GM23338 (cell line): Measurements from ENCODE around the gene NF1. TPM values are rescaled to one million over a fixed set of nuclear protein-coding genes. Genes with fewer than 3 reads are reported as not detected.

Experiments
- ATAC-seq: fragments of 200-7000 bp; cut with Tn5 transposase; 3 replicates; pipeline ENCODE4 v1.9.1; 2020
- DNase-seq: peaks from one replicate; pipeline ENCODE4 v3.0.0-alpha.2; 2015; ENCODE audit warnings: low spot score
- H2AFZ ChIP-seq: fragments of 200-600 bp; sonication (generic); 2 replicates; pipeline ENCODE4 v1.8.0; 2016; ENCODE audit warnings: antibody characterized with exemption, mild to moderate bottlenecking, moderate library complexity
- H3F3A ChIP-seq: fragments of 200-600 bp; sonication (generic); replicated peaks from 2 replicates; pipeline ENCODE4 v1.8.0; 2017; ENCODE audit warnings: antibody characterized with exemption, mixed run types, low read depth
- H3K27ac ChIP-seq: fragments of 200-600 bp; sonication (generic); 2 replicates; pipeline ENCODE4 v1.6.1; 2016; ENCODE audit warnings: low read depth
- H3K27me3 ChIP-seq: fragments of 200-600 bp; sonication (generic); 2 replicates; pipeline ENCODE4 v1.8.0; 2016; ENCODE audit warnings: mild to moderate bottlenecking, mixed run types, moderate library complexity; ENCODE audit not compliant: insufficient read depth
- H3K36me3 ChIP-seq: fragments of 200-600 bp; sonication (generic); 2 replicates; pipeline ENCODE4 v1.8.0; 2016; ENCODE audit warnings: mild to moderate bottlenecking; ENCODE audit not compliant: insufficient read depth
- H3K4me1 ChIP-seq: fragments of 200-600 bp; sonication (generic); 2 replicates; pipeline ENCODE4 v1.8.0; 2016; ENCODE audit warnings: mild to moderate bottlenecking, moderate library complexity; ENCODE audit not compliant: insufficient read depth
- H3K4me2 ChIP-seq: fragments of 200-600 bp; sonication (generic); 2 replicates; pipeline ENCODE4 v1.7.1; 2017; ENCODE audit warnings: mixed run types
- H3K4me3 ChIP-seq: fragments of 200-600 bp; sonication (generic); 2 replicates; pipeline ENCODE4 v1.6.1; 2016; ENCODE audit warnings: mixed run types
- H3K79me2 ChIP-seq: fragments of 200-600 bp; sonication (generic); replicated peaks from 2 replicates; pipeline ENCODE4 v1.8.0; 2017; ENCODE audit warnings: mild to moderate bottlenecking; ENCODE audit not compliant: insufficient read depth
- H3K9me2 ChIP-seq: fragments of 200-600 bp; sonication (generic); 2 replicates; pipeline ENCODE4 v1.8.0; 2017; ENCODE audit not compliant: insufficient read depth
- H4K20me1 ChIP-seq: fragments of 200-600 bp; sonication (generic); replicated peaks from 2 replicates; pipeline ENCODE4 v1.8.0; 2017; ENCODE audit warnings: mild to moderate bottlenecking; ENCODE audit not compliant: insufficient read depth
- H3K27ac Mint-ChIP-seq: 2 replicates; pipeline ENCODE4 v1.8.0; 2020; ENCODE audit warnings: inconsistent platforms, mild to moderate bottlenecking, moderate library complexity, mixed read lengths
- H3K27me3 Mint-ChIP-seq: 3 replicates; pipeline ENCODE4 v1.8.0; 2022; ENCODE audit warnings: low read depth, mild to moderate bottlenecking, moderate library complexity, mixed read lengths, inconsistent platforms; ENCODE audit not compliant: insufficient read depth, poor library complexity
- H3K36me3 Mint-ChIP-seq: 3 replicates; pipeline ENCODE4 v1.8.0; 2021; ENCODE audit warnings: low read depth, mild to moderate bottlenecking, inconsistent platforms, moderate library complexity, mixed read lengths
- H3K4me1 Mint-ChIP-seq: 3 replicates; pipeline ENCODE4 v1.8.0; 2020; ENCODE audit warnings: mild to moderate bottlenecking, inconsistent platforms, mixed read lengths
- H3K4me3 Mint-ChIP-seq: 3 replicates; pipeline ENCODE4 v1.8.0; 2021; ENCODE audit warnings: moderate library complexity, mild to moderate bottlenecking, inconsistent platforms, mixed read lengths
- H3K9me3 Mint-ChIP-seq: 3 replicates; pipeline ENCODE4 v1.8.0; 2020; ENCODE audit warnings: moderate library complexity, mild to moderate bottlenecking, inconsistent platforms, mixed read lengths
- CREB1 ChIP-seq: fragments of 250-450 bp; sonication (Bioruptor Pico); IDR thresholded peaks from 2 replicates; pipeline ENCODE4 v1.5.0; 2020; ENCODE audit warnings: low read depth, mild to moderate bottlenecking, moderate library complexity
- CTCF ChIP-seq, 2 experiments: fragments of 200-600 bp in 1 of 2; sonication (generic) in 1 of 2; conservative IDR thresholded peaks; 2 replicates each; pipeline versions ENCODE4 v1.5.1 to v1.6.1; 2016 to 2017; ENCODE audit warnings: antibody characterized with exemption in 2 of 2, low read depth in 2 of 2, mild to moderate bottlenecking in 2 of 2, moderate library complexity in 1 of 2
- ETS1 ChIP-seq: IDR thresholded peaks from 2 replicates; pipeline ENCODE4 v1.6.1; 2016; ENCODE audit warnings: antibody characterized with exemption
- EZH2 ChIP-seq: fragments of 200-600 bp; sonication (generic); IDR thresholded peaks from one replicate; pipeline ENCODE4 v1.8.0; 2017; ENCODE audit warnings: antibody characterized with exemption, mild to moderate bottlenecking, low read depth; ENCODE audit not compliant: unreplicated experiment
- EZH2phosphoT487 ChIP-seq: fragments of 200-600 bp; sonication (generic); IDR thresholded peaks from one replicate; pipeline ENCODE4 v1.8.1; 2018; ENCODE audit warnings: antibody characterized with exemption; ENCODE audit not compliant: unreplicated experiment
- JUNB ChIP-seq: IDR thresholded peaks from one replicate; pipeline ENCODE4 v1.6.1; 2016; ENCODE audit warnings: antibody characterized with exemption; ENCODE audit not compliant: unreplicated experiment
- NANOG ChIP-seq: IDR thresholded peaks from 2 replicates; pipeline ENCODE4 v1.6.1; 2016; ENCODE audit warnings: antibody characterized with exemption, borderline replicate concordance
- POLR2AphosphoS5 ChIP-seq: IDR thresholded peaks from 2 replicates; pipeline ENCODE4 v1.6.1; 2016; ENCODE audit warnings: antibody characterized with exemption, low read depth
- REST ChIP-seq: IDR thresholded peaks from one replicate; pipeline ENCODE4 v1.6.1; 2018; ENCODE audit warnings: antibody characterized with exemption; ENCODE audit not compliant: unreplicated experiment
- STAT1 ChIP-seq: IDR thresholded peaks from one replicate; pipeline ENCODE4 v1.6.1; 2016; ENCODE audit warnings: antibody characterized with exemption; ENCODE audit not compliant: unreplicated experiment
- ZNF114 ChIP-seq: fragments of 250-450 bp; sonication (Bioruptor Pico); IDR thresholded peaks from 2 replicates; pipeline ENCODE4 v1.5.0; 2020; ENCODE audit warnings: mild to moderate bottlenecking, moderate library complexity
- ZNF331 ChIP-seq: fragments of 250-450 bp; sonication (Bioruptor Pico); IDR thresholded peaks from 2 replicates; pipeline ENCODE4 v1.5.0; 2020; ENCODE audit warnings: low read depth, mild to moderate bottlenecking, moderate library complexity
- ZNF462 ChIP-seq: fragments of 250-450 bp; sonication (Bioruptor Pico); IDR thresholded peaks from 2 replicates; pipeline ENCODE4 v1.5.0; 2020; ENCODE audit warnings: mild to moderate bottlenecking, moderate library complexity
- polyA plus RNA-seq: library from polyadenylated mRNA; unstranded; fragments of >200 nt; fragmentation: Nextera tagmentation; extraction: Ambion mirVana; gene quantifications from 2 replicates; pipeline ENCODE4 v1.2.1, GENCODE V29; 2016
- total RNA-seq: library from RNA; depleted of rRNA; stranded (reverse); fragments of >200 nt; shearing (Covaris generic); gene quantifications from 2 replicates; pipeline ENCODE4 v1.2.3, GENCODE V29; 2014

NF1 gene
- total and polyA plus RNA-seq, 2 experiments from 2014 or later, result 16.3 to 49.7 TPM

- TF ChIP-seq ZNF114 (no peak), STAT1 (no peak), ETS1 (no peak), ZNF331 (CRISPR knock-in tag) (no peak), CTCF (conservative IDR thresholded peaks at IDR 0.05; ENCODE audit: low read depth in 2 of 2) (no peak), REST (no peak), EZH2phosphoT487 (no peak), CREB1 (CRISPR knock-in tag) (no peak), POLR2AphosphoS5 (no peak), NANOG (no peak), ZNF462 (CRISPR knock-in tag) (no peak), EZH2 (no peak), JUNB (no peak)
- Mint-ChIP-seq H3K9me3 (no peaks in the 10 kb centered on the region), H3K4me1 (no peaks in the 10 kb centered on the region), H3K4me3 (no peak overlapping the region), H3K27ac (no peak overlapping the region), H3K27me3 (no peaks in the 10 kb centered on the region), H3K36me3 (no peaks in the 10 kb centered on the region)
- Histone ChIP-seq H3K36me3 (no peaks in the 10 kb centered on the region), H2AFZ (no peak overlapping the region), H3K27ac (no peak overlapping the region), H3K27me3 (no peaks in the 10 kb centered on the region), H4K20me1 (no peaks in the 10 kb centered on the region), H3K4me3 (no peak overlapping the region), H3K4me2 (no peak overlapping the region), H3K4me1 (no peaks in the 10 kb centered on the region), H3K9me2 (no peaks in the 10 kb centered on the region), H3K79me2 (no peaks in the 10 kb centered on the region), H3F3A (no peaks in the 10 kb centered on the region)
- no peak for ATAC-seq
- no peak for DNase-seq
Observed at GRCh38 chr17:31171701-31172100, 76.9 kb downstream of the NF1 start.
